RCC 7860 (cell line): Measurements from ENCODE around the gene NANOS3.
A peak's percentile ranks its signal among the peaks of the same experiment; 100 is the strongest.
"Not testable (repeated sequence)": the region's sequence is repeated elsewhere in the genome, so short reads cannot be mapped to it uniquely, and the experiment has no call there.

Experiments
- DNase-seq: peaks from one replicate; pipeline ENCODE4 v3.0.0-alpha.2; 2015; ENCODE audit warnings: low spot score
- FAIRE-seq: peaks from 2 replicates; lab custom pipeline; 2012; peaks lifted over from hg19 to GRCh38; lab: Jason Lieb, UNC

Gene NANOS3

GRCh38 chr19:13914777-13915176 lies 37.8 kb downstream of the NANOS3 start:
- FAIRE-seq = no peak

GRCh38 chr19:13917888-13918406 lies 41.0 kb downstream of the NANOS3 start:
- FAIRE-seq = no peak

More at GRCh38 chr19:13914777-13915176, 37.8 kb downstream of the NANOS3 start:
- DNase-seq = no peak

GRCh38 chr19:13918726-13919411 lies 41.9 kb downstream of the NANOS3 start:
- DNase-seq (no peak), FAIRE-seq (no peak)

More at GRCh38 chr19:13917888-13918406, 41.0 kb downstream of the NANOS3 start:
- no peak for DNase-seq

- DNase-seq = no peak
- FAIRE-seq = no peak
Observed at GRCh38 chr19:13920524-13920923, 43.6 kb downstream of the NANOS3 start.

- DNase-seq = peak; percentile 28
- FAIRE-seq = no peak
Observed at GRCh38 chr19:13920940-13921747, 44.2 kb downstream of the NANOS3 start.

- not testable (repeated sequence) for DNase-seq, FAIRE-seq
Observed at GRCh38 chr19:13922118-13922517, 45.2 kb downstream of the NANOS3 start.

- DNase-seq (no peak), FAIRE-seq (no peak)
Observed at GRCh38 chr19:13923194-13923987, 46.5 kb downstream of the NANOS3 start.

- no peak for FAIRE-seq
- DNase-seq = no peak
Observed at GRCh38 chr19:13926010-13926409, 49.1 kb downstream of the NANOS3 start.

GRCh38 chr19:13926715-13927114 lies 49.8 kb downstream of the NANOS3 start:
- FAIRE-seq (no peak), DNase-seq (no peak)

- FAIRE-seq (no peak), DNase-seq (no peak)
Observed at GRCh38 chr19:13929340-13929739, 52.4 kb downstream of the NANOS3 start.

- no peak for FAIRE-seq
- DNase-seq = no peak
Observed at GRCh38 chr19:13929956-13930355, 53.0 kb downstream of the NANOS3 start.
